ENCODE measurements around the gene SUCLG2.

DNA sequence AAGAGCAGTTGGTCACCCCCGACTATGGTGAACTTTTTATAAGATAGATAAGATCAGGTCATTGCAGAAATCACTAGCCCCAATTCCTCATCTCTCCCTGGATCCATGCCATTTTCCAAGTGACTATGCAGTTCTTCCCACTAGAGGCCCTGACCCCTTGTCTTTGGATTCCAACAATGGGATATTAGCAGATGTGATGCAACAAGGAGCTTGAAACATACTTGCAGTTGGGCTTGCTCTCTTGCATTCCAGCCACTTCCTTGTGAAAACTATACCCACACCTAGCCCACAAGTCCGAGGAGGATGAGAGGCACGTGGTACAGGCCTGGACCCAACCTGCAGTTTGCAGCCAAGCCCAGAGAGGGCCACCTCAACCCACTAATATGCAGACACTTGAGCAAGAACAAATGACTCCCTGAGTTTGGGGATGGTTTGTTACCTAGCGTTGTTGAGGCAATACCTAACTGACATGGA is 60.6 kb downstream of the SUCLG2 start:
- TF ChIP-seq CTCF (IDR thresholded peaks at IDR 0.05; ENCODE audit: insufficient read depth, low read length) (no peak), POLR2AphosphoS5 (IDR thresholded peaks at IDR 0.05; ENCODE audit: low read depth) (no peak), GABPA (IDR thresholded peaks at IDR 0.05; ENCODE audit: low read depth) (no peak)

All from HL-60 (cell line).